Common myeloid progenitor, CD34-positive (primary cell): ENCODE data around the gene PDZD8.

ENCODE experiments used
- CTCF ChIA-PET: fragments of 350-600 bp; sonication (Branson Sonifier 250); formaldehyde crosslinking; loops from one replicate; lab custom pipeline; 2021; ENCODE audit warnings: antibody characterized with exemption; lab: Charles Lee
- POLR2A ChIA-PET: fragments of 350-600 bp; sonication (Branson Sonifier 250); formaldehyde crosslinking; loops from one replicate; lab custom pipeline; 2021; ENCODE audit warnings: antibody characterized with exemption; lab: Charles Lee
- DNase-seq, 3 donors: peaks; one replicate each; pipeline versions ENCODE4 v3.0.0 to v3.0.0-alpha.2; 2013
- H3K27ac ChIP-seq, 2 experiments: 1 replicate in 1 of 2; 2 replicates in 1 of 2; pipeline ENCODE4 v1.7.0; 2013; ENCODE audit warnings: inconsistent platforms in 2 of 2, low read length in 2 of 2, mild to moderate bottlenecking in 2 of 2, low read depth in 1 of 2, moderate library complexity in 1 of 2; ENCODE audit not compliant: severe bottlenecking in 2 of 2, insufficient read depth in 1 of 2, poor library complexity in 1 of 2
- H3K27me3 ChIP-seq, 5 experiments: replicated peaks in 2 of 5; 1 replicate in 3 of 5; 2 replicates in 2 of 5; pipeline versions ENCODE4 v1.6.1 to v1.7.0; 2013; ENCODE audit warnings: low read length in 4 of 5, mild to moderate bottlenecking in 2 of 5, moderate library complexity in 2 of 5, inconsistent platforms in 1 of 5; ENCODE audit not compliant: insufficient read depth in 5 of 5, control insufficient read depth in 4 of 5
- H3K36me3 ChIP-seq, 4 experiments: 1 replicate in 2 of 4; 2 replicates in 2 of 4; pipeline versions ENCODE4 v1.6.1 to v1.7.0; 2013; ENCODE audit warnings: low read length in 3 of 4, control low read depth in 1 of 4, mild to moderate bottlenecking in 1 of 4; ENCODE audit not compliant: control insufficient read depth in 4 of 4, insufficient read depth in 4 of 4
- H3K4me1 ChIP-seq, 4 experiments: 1 replicate in 3 of 4; 2 replicates in 1 of 4; pipeline versions ENCODE4 v1.6.1 to v1.7.1; 2013; ENCODE audit warnings: low read length in 3 of 4, mild to moderate bottlenecking in 3 of 4, control low read depth in 1 of 4, inconsistent platforms in 1 of 4, moderate library complexity in 1 of 4; ENCODE audit not compliant: control insufficient read depth in 4 of 4, insufficient read depth in 4 of 4; ENCODE audit errors: control extremely low read depth in 1 of 4
- H3K4me3 ChIP-seq, 7 experiments: 1 replicate in 4 of 7; 2 replicates in 3 of 7; pipeline versions ENCODE4 v1.5.1 to v1.7.0; 2013; ENCODE audit warnings: mild to moderate bottlenecking in 7 of 7, low read length in 6 of 7, moderate library complexity in 6 of 7, inconsistent platforms in 2 of 7, low read depth in 2 of 7, control low read depth in 1 of 7; ENCODE audit not compliant: insufficient read depth in 4 of 7, control insufficient read depth in 1 of 7; ENCODE audit errors: extremely low read depth in 1 of 7
- H3K9me3 ChIP-seq, 5 experiments: 1 replicate in 4 of 5; 2 replicates in 1 of 5; pipeline versions ENCODE4 v1.6.1 to v1.7.1; 2013; ENCODE audit warnings: low read length in 4 of 5, mild to moderate bottlenecking in 2 of 5, inconsistent platforms in 1 of 5, low read depth in 1 of 5, moderate library complexity in 1 of 5; ENCODE audit not compliant: control insufficient read depth in 4 of 5, insufficient read depth in 2 of 5; ENCODE audit errors: control extremely low read depth in 1 of 5
- WGBS: methylation state at CpG from one replicate; pipeline ENCODE4 v1.1.5; 2013; ENCODE audit not compliant: insufficient coverage; 5-methylcytosine and 5-hydroxymethylcytosine counted together

The PDZD8 gene

GRCh38 chr10:117370205-117370604, 5.0 kb downstream of the PDZD8 start:
- Histone ChIP-seq H3K36me3 (peaks cover 0 to 9% (median 3%) of the 10 kb centered on the region in 4 experiments), H3K27me3 (no peaks in the 10 kb centered on the region), H3K4me3 (peak overlapping the region in 4 of 7 experiments; percentile 85 to 97 (median 92)), H3K9me3 (no peaks in the 10 kb centered on the region), H3K27ac (peak overlapping the region in 1 of 2 experiments; percentile 49), H3K4me1 (peaks cover 24 to 71% (median 35%) of the 10 kb centered on the region in 4 experiments)
- CTCF ChIA-PET: interaction anchor here (0.8 to 3.8 kb wide), 12 partner anchors 9 to 91 kb away, joined by 3 to 15 read pairs (median 5); no protein-coding TSS in a partner anchor
- POLR2A ChIA-PET: interaction anchor here (0.9 to 1.3 kb wide), 2 partner anchors 12 to 32 kb away, joined by 3 to 5 read pairs; no protein-coding TSS in a partner anchor
- no peak for DNase-seq
- WGBS: 93% methylated on average over 2 of the region's 5 CpGs

- Histone ChIP-seq H3K4me1 (peaks cover 27 to 85% (median 42%) of the 10 kb centered on the region in 4 experiments), H3K9me3 (no peaks in the 10 kb centered on the region), H3K27ac (no peak overlapping the region), H3K27me3 (no peaks in the 10 kb centered on the region), H3K36me3 (peaks cover 0 to 9% (median 3%) of the 10 kb centered on the region in 4 experiments), H3K4me3 (peak overlapping the region in 3 of 7 experiments; percentile 21 to 69 (median 43))
- ChIA-PET CTCF (interaction anchor here (0.7 to 2.2 kb wide), 10 partner anchors 12 to 870 kb away, joined by 3 to 7 read pairs (median 3); no protein-coding TSS in a partner anchor), POLR2A (interaction anchor here (1.2 kb wide), 1 partner anchor 26 kb away, joined by 4 read pairs; no protein-coding TSS in a partner anchor)
- WGBS: 91% methylated on average over 4 of the region's 5 CpGs
- DNase-seq: no peak
Observed at GRCh38 chr10:117367718-117368117, 7.5 kb downstream of the PDZD8 start.

GRCh38 chr10:117366741-117367140, 8.5 kb downstream of the PDZD8 start:
- H3K9me3 ChIP-seq: no peaks in the 10 kb centered on the region
- 96% methylated on average over 3 of the region's 4 CpGs for WGBS
- peaks cover 0 to 6% (median 3%) of the 10 kb centered on the region in 4 experiments for H3K36me3 ChIP-seq
- no peak for DNase-seq
- ChIA-PET CTCF (interaction anchor here (0.8 to 2.2 kb wide), 5 partner anchors 11 to 85 kb away, joined by 3 to 7 read pairs (median 3); no protein-coding TSS in a partner anchor), POLR2A (interaction anchor here (1.2 kb wide), 1 partner anchor 27 kb away, joined by 4 read pairs; no protein-coding TSS in a partner anchor)
- H3K27me3 ChIP-seq: no peaks in the 10 kb centered on the region
- H3K4me3 ChIP-seq: peak overlapping the region in 3 of 7 experiments; percentile 26 to 69 (median 37)
- peaks cover 27 to 86% (median 37%) of the 10 kb centered on the region in 4 experiments for H3K4me1 ChIP-seq
- no peak overlapping the region for H3K27ac ChIP-seq

- ChIA-PET POLR2A (no interaction called here), CTCF (interaction anchor here (0.9 kb wide), 1 partner anchor 70 kb away, joined by 3 read pairs; no protein-coding TSS in a partner anchor)
- Histone ChIP-seq H3K36me3 (peaks cover 0 to 3% (median 0%) of the 10 kb centered on the region in 4 experiments), H3K9me3 (no peaks in the 10 kb centered on the region), H3K27ac (peak overlapping the region; percentile 3 to 72), H3K4me1 (peaks cover 29 to 85% (median 36%) of the 10 kb centered on the region in 4 experiments), H3K4me3 (peak overlapping the region in 2 of 7 experiments; percentile 25 to 65), H3K27me3 (no peaks in the 10 kb centered on the region)
- no CpG with 5 or more reads among the region's 2 CpGs for WGBS
- DNase-seq: peak in 2 of 3 donors; percentile 62 to 77
Observed at GRCh38 chr10:117365612-117366011, 9.6 kb downstream of the PDZD8 start.

- peak overlapping the region in 5 of 7 experiments; percentile 2 to 65 (median 27) for H3K4me3 ChIP-seq
- POLR2A ChIA-PET: interaction anchor here (0.6 to 0.7 kb wide), 2 partner anchors 10 to 1780 kb away, joined by 3 to 4 read pairs; no protein-coding TSS in a partner anchor
Observed at GRCh38 chr10:117364110-117364960, 10.9 kb downstream of the PDZD8 start.

GRCh38 chr10:117363028-117363427, 12.2 kb downstream of the PDZD8 start:
- no CpG with 5 or more reads among the region's 2 CpGs for WGBS
- H3K9me3 ChIP-seq: no peaks in the 10 kb centered on the region
- peak overlapping the region; percentile 19 to 27 for H3K27ac ChIP-seq
- H3K36me3 ChIP-seq: peaks cover 0 to 4% (median 0%) of the 10 kb centered on the region in 4 experiments
- ChIA-PET POLR2A (no interaction called here), CTCF (no interaction called here)
- peaks cover 26 to 80% (median 31%) of the 10 kb centered on the region in 4 experiments for H3K4me1 ChIP-seq
- DNase-seq: peak in 2 of 3 donors; percentile 41 to 58
- peak overlapping the region in 1 of 7 experiments; percentile 40 for H3K4me3 ChIP-seq
- no peaks in the 10 kb centered on the region for H3K27me3 ChIP-seq

More at GRCh38 chr10:117364110-117364960, 10.9 kb downstream of the PDZD8 start:
- DNase-seq: peak; percentile 56 to 72 (median 69)
- no CpG with 5 or more reads among the region's 6 CpGs for whole genome bisulfite sequencing
- Histone ChIP-seq H3K27me3 (no peaks in the 10 kb centered on the region), H3K36me3 (no peaks in the 10 kb centered on the region), H3K27ac (peak overlapping the region in 1 of 2 experiments; percentile 56), H3K4me1 (peaks cover 26 to 83% (median 33%) of the 10 kb centered on the region in 4 experiments), H3K9me3 (no peaks in the 10 kb centered on the region)
- CTCF ChIA-PET: no interaction called here
